GM18511 (cell line): ENCODE results near the gene NUP107.
A peak's percentile ranks its signal among the peaks of the same experiment; 100 is the strongest.
"Not testable (repeated sequence)": the region's sequence is repeated elsewhere in the genome, so short reads cannot be mapped to it uniquely, and the experiment has no call there.

Experiments
- ATAC-seq: cut with Tn5 transposase; IDR thresholded peaks from one replicate; pipeline ENCODE4 v1.9.1; 2021; ENCODE audit warnings: mild to moderate bottlenecking, moderate library complexity; ENCODE audit not compliant: unreplicated experiment

NUP107 gene

DNA sequence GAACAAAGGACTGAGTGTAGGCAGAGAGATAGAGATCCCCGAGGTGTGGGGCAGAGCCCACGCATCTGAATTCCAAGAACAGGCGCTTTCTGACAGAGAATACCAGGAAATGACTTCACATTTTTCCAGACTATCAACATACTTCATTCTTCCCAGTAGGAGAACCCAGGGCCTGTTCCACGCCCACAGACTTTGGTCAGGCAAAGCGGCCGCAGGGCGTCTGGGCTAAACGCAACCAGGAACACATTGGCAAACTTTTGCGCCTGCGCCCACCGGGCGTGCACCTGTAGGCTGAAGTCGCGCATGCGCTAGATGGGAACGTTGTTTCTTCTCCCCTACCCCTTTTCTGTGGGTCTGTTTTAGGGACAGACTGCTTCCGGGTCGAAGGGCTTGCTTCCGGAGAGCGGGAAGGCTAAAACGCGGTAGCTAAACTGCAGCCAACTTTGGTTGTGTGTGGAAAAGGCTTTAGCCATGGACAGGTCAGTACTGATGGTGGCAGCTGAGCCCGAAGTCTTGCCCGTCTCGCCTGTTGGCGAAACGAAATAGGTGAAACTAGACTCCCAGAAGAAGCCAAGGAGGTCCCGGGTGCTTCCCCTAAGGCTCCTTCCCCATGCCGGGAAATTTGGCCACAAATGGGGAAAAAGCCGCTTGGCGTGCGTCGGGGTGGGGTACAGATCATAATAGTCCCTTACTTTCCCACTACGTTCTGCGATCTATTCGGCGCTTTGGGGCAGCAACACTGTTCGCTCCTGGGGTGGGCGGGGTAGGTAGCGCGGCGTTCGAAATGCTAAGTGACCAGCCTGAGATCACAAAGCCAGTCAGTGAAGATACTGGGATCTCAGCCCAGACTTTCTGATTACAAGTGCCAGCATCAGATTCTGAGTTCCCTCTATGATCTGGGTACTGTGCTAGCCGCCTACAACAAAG is at the start of gene NUP107:
Gene NUP107, plus strand, starts transcription at position 384 of the 927 bp plus-strand sequence. Its CDS starts 88 bp downstream, at position 472.
- ATAC-seq: peak; percentile 98

DNA sequence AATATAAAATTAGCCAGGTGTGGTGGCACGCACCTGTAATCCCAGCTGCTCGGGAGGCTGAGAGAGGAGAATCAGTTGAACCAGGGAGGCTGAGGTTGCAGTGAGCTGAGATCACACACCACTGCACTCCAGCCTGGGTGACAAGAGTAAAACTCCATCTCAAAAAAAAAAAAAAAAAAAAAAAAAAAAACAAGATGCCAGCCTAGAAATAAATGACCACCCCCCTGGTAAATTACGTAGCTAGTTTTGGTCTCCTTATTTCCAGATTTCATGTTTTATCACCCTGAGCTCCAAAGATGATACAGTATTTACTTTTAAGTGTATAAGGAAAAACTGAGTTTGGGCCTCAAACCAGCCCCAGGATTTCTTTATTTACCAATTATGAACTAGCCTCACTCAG is 49.3 kb upstream of the NUP107 start:
- not testable (repeated sequence) for ATAC-seq

DNA sequence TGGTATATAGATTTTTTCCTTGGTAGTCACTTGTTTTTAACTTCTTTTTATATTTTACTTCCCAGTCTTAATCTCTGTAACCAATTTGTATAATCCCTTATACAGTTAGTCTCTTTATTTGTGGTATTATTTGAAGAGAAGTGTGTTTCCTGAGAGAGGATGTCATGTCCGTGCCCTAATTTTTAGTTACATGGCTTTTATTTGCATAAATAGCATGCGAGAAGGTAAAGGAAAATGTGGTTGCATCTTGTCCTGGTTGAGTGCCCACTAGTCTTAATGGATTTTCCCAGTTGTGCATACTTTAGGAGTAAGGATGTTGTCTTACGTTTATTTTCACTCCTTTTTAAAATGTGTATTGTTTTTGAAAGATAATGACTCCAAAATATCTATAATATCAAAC is 48.6 kb upstream of the NUP107 start:
- ATAC-seq: no peak

GRCh38 chr12:68638721-68639395 is 47.9 kb upstream of the NUP107 start:
- ATAC-seq: no peak

DNA sequence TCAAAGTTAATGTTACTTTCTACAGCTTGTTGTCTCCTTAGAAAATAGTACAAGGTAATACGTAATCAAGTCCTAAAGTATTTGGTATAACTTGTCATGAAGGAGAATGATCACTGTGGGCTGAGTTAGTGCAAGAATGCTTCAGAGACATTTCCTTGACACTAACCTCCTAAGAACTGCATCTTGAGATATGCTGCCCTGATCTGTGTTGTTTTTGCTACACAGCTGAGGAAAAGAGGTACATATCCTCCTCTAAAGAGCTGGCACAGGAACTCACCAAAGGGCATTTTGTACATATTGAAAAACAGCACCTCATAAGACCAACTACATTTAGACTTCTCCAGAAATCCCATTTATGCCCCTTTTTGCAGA is 47.4 kb upstream of the NUP107 start:
- ATAC-seq: no peak

GRCh38 chr12:68641138-68641537 is 45.6 kb upstream of the NUP107 start:
- peak; percentile 92 for ATAC-seq

DNA sequence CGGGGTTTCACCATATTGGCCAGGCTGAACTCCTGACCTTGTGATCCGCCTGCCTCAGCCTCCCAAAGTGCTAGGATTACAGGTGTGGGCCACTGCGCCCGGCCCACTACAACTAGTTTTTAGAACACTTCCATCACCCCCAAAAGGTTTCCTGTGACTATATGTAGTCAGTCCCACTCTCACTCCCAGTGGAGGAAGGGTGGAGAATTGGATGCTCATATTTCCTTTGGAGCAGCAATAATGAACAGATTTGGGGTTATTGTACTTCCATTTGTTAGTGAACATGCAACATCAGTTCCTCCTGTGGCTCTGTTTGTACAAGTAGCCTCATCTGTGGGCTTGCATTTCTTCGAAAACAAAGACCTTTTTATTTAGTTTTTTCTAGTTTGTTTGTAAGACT is 40.3 kb upstream of the NUP107 start:
- ATAC-seq: no peak

DNA sequence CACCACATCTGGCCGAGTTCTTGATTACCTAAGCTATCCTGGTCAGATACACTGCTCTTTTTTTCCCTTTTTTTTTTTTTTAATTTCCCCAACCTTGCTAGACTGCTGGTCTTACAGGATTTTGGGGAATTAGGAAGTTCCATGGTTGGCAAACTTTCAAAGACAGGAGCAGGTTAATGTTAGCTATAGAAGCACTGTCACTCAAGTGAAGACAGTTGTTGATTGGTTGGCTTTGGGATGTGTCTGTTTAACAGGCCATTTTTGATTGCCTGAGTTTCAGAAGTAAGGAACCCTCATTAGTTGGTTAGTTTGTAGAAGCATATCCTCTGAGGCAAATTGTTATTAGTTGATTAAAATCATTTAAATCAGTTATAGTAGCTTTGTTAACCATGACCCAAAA is 39.3 kb upstream of the NUP107 start:
- no peak for ATAC-seq

DNA sequence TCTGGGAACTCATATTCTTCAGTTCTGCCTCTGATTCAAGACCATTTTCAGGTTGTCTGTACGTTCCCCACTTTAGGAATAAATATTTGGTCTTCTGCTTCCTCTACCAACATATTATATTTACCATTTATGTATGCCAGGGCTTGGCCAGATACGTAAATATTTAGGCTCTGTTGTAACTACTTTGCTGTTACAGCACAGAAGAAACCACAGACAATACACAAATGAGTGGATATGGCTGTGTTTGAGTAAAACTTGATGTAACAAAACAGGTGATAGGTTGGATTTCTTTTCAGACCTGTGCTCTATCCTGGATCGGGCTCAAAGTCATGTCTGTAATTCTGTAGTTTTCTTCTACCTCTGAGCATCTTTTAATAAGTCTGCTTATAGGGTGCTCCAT is 38.6 kb upstream of the NUP107 start:
- ATAC-seq: no peak

DNA sequence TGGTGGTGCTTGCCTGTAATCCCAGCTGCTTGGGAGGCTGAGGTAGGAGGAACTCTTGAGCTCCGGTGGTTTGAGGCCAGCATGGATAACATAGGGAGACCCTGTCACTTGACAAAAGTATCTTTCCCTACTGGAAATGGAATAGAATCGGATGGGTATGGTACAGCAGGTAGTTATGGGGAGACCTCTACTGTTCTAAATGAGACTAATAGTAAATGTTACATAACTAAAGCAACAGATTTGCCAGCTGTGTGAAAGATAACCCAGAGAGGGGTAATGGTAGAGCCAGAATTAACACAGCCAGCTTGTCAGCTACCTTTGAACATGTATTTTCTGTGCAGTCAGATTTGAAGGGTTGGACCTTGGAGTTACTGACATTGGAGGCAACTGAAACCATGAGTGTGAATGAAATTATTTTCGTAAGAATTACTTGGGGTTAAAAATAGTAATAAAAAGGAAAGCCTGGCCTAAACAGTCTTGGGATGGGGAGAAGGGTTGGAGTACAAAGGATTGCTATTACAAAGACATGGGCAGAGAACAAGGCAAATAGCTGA is 21.7 kb upstream of the NUP107 start:
- no peak for ATAC-seq

DNA sequence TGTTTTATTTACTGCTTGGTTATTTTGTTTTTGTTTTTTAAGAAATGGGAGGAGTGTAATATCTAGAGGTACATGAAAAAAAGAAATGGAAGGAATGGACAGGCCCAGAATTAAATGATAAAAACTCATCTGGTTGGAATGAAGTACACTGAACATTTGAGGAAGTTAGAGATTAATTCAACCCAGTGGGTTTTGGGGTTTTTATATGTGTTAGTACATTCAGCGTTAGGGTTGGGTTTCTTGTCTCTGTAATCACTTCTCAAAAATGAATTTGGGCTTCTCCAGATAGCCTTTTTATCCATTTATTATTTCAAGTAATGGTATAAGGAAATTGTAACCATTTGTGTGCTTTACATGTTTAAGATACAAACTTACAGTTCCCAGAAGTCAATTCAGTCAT is 19.5 kb upstream of the NUP107 start:
- ATAC-seq: no peak

- ATAC-seq: no peak
Observed at GRCh38 chr12:68667896-68668295, 18.9 kb upstream of the NUP107 start.

GRCh38 chr12:68671179-68671578 is 15.6 kb upstream of the NUP107 start:
- no peak for ATAC-seq

- ATAC-seq: no peak
Observed at GRCh38 chr12:68673788-68674187, 13.0 kb upstream of the NUP107 start.

DNA sequence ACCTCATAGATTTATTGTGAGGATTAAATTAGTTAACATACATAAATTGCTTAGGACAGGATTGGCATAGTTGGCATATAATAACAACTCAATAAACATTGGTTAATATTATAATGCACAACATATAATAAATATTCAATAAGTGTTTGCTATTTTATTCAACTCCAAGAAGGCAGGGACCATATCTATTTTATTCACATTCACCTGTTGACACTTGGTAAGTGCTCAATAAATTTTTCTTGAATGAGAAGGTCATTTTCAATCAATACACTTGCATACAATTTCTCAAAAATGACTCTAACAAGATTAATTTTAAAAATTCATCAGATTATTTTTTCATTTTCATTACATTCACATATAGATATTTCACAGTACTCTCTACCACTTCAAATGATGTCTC is 12.4 kb upstream of the NUP107 start:
- ATAC-seq: no peak

- ATAC-seq: no peak
Observed at GRCh38 chr12:68675101-68675842, 11.5 kb upstream of the NUP107 start.

DNA sequence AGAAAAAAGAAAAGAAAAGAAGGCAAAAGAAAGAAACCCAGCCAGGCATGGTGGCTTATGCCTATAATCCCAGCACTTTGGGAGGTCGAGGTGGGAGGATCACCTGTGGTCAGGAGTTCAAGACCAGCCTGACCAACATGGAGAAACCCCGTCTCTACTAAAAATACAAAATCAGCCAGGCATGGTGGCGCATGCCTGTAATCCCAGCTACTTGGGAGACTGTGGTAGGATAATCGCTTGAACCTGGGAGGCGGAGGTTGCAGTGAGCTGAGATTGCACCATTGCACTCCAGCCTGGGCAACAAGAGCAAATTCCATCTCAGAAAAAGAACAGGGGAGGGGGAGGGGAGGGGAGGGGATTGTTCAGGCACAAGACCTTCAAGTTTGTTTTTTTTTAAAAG is 9.9 kb upstream of the NUP107 start:
- ATAC-seq: not testable (repeated sequence)

DNA sequence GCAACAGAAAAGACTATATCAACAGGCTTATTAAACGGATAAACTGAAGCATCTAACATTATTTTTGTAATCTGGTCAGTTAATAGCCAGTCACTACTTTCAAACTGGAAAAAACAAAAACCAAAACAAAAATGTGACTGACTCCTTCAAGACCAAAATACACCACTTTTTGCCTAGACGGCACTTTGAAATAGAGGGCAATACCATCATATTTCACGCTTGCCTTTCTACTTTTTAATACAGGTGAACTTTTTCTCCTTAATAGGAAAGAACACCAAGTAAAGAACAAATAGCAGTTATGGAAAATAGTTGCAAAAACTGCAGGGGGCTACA is 550 bp upstream of the NUP107 start:
- ATAC-seq: peak; percentile 2

- no peak for ATAC-seq
Observed at GRCh38 chr12:68695454-68695853, 8.7 kb downstream of the NUP107 start.

- no peak for ATAC-seq
Observed at GRCh38 chr12:68699486-68699885, 12.7 kb downstream of the NUP107 start.

DNA sequence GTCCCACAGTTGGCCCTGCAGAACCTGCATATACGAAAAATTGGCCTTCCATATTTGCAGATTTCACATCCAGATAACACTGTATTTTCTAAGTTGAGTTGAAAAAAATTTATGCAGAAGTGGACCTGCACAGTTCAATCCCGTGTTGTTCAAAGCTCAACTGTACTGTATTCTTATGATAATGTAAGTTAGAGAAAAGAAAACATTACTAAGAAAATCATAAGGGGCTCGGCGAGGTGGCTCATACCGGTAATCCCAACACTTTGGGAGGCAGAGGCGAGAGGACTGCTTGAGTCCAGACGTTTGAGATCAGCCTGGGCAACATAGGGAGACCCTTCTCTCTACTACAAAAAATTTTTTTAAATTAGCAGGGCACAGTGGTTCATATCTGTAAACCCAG is 41.0 kb downstream of the NUP107 start:
- no peak for ATAC-seq
